H1 (cell line): Measurements from ENCODE around the gene BCAS3. TPM values are rescaled to one million over a fixed set of nuclear protein-coding genes. Genes with fewer than 3 reads are reported as not detected.

Experiments used
- CTCF ChIA-PET: fragments of 300-600 bp; sonication (Branson Sonifier 250); formaldehyde crosslinking; loops from one replicate; lab custom pipeline; 2021; ENCODE audit not compliant: partially characterized antibody; lab: Charles Lee
- POLR2A ChIA-PET: fragments of 300-600 bp; sonication (Branson Sonifier 250); formaldehyde crosslinking; loops from one replicate; lab custom pipeline; 2021; ENCODE audit warnings: inconsistent platforms; ENCODE audit not compliant: partially characterized antibody; lab: Charles Lee
- DNase-seq, 2 experiments: peaks; one replicate each; pipeline versions ENCODE4 v3.0.0 to v3.0.0-alpha.2; 2010 to 2022; ENCODE audit warnings: low spot score in 2 of 2, low read depth in 1 of 2, mixed read lengths in 1 of 2
- FAIRE-seq: peaks from 2 replicates; lab custom pipeline; 2011; peaks lifted over from hg19 to GRCh38; lab: Jason Lieb, UNC
- H2AFZ ChIP-seq: 2 replicates; pipeline ENCODE4 v1.8.1; 2012; ENCODE audit warnings: low read length, inconsistent platforms
- H2AK5ac ChIP-seq: 2 replicates; pipeline ENCODE4 v1.6.1; 2013; ENCODE audit warnings: low read depth, low read length
- H2BK120ac ChIP-seq: replicated peaks from 2 replicates; pipeline ENCODE3; 2013; ENCODE audit warnings: low read depth, low read length, inconsistent platforms
- H2BK12ac ChIP-seq: 2 replicates; pipeline ENCODE4 v1.6.1; 2013; ENCODE audit warnings: low read depth, low read length
- H2BK15ac ChIP-seq: 2 replicates; pipeline ENCODE4 v1.6.1; 2013; ENCODE audit warnings: low read length
- H2BK20ac ChIP-seq: 2 replicates; pipeline ENCODE4 v1.6.1; 2013; ENCODE audit warnings: low read length
- H2BK5ac ChIP-seq: 2 replicates; pipeline ENCODE4 v1.6.1; 2013; ENCODE audit warnings: low read depth, low read length
- H3K14ac ChIP-seq: 2 replicates; pipeline ENCODE4 v1.6.1; 2013; ENCODE audit warnings: inconsistent platforms; ENCODE audit not compliant: insufficient read length
- H3K18ac ChIP-seq: 2 replicates; pipeline ENCODE4 v1.6.1; 2013; ENCODE audit warnings: low read length; ENCODE audit errors: extremely low read depth
- H3K23ac ChIP-seq: 2 replicates; pipeline ENCODE4 v1.6.1; 2013; ENCODE audit warnings: inconsistent platforms; ENCODE audit not compliant: insufficient read length
- H3K23me2 ChIP-seq: 2 replicates; pipeline ENCODE4 v1.6.1; 2013; ENCODE audit warnings: low read depth, low read length
- H3K27ac ChIP-seq: 2 replicates; pipeline ENCODE4 v1.6.1; 2011; ENCODE audit warnings: low read depth, low read length, inconsistent platforms
- H3K27me3 ChIP-seq, 4 experiments: replicated peaks in 1 of 4; 1 replicate in 1 of 4; 2 replicates in 3 of 4; pipeline versions ENCODE4 v1.6.1 to v1.8.1; 2011 to 2013; ENCODE audit warnings: low read length in 3 of 4, mild to moderate bottlenecking in 3 of 4, inconsistent platforms in 2 of 4, mixed read lengths in 2 of 4, moderate library complexity in 1 of 4; ENCODE audit not compliant: control insufficient read depth in 3 of 4, insufficient read depth in 3 of 4; ENCODE audit errors: extremely low read depth in 1 of 4
- H3K36me3 ChIP-seq, 4 experiments: 2 replicates each; pipeline versions ENCODE4 v1.6.1 to v1.8.1; 2011 to 2013; ENCODE audit warnings: mild to moderate bottlenecking in 4 of 4, low read length in 3 of 4, moderate library complexity in 2 of 4, control low read depth in 1 of 4, inconsistent platforms in 1 of 4; ENCODE audit not compliant: insufficient read depth in 4 of 4, control insufficient read depth in 2 of 4
- H3K4ac ChIP-seq: replicated peaks from 2 replicates; pipeline ENCODE3; 2013; ENCODE audit warnings: low read length, low read depth, mixed read lengths, inconsistent platforms; ENCODE audit not compliant: insufficient read length
- H3K4me1 ChIP-seq, 4 experiments: replicated peaks in 1 of 4; 1 replicate in 1 of 4; 2 replicates in 3 of 4; pipeline versions ENCODE4 v1.6.1 to v1.8.1; 2011 to 2013; ENCODE audit warnings: low read length in 3 of 4, inconsistent platforms in 2 of 4, mixed read lengths in 1 of 4; ENCODE audit not compliant: insufficient read depth in 4 of 4, control insufficient read depth in 3 of 4
- H3K4me2 ChIP-seq, 2 experiments: 2 replicates each; pipeline versions ENCODE4 v1.6.1 to v1.8.1; 2011 to 2013; ENCODE audit warnings: low read depth in 2 of 2, low read length in 2 of 2, control low read depth in 1 of 2, inconsistent platforms in 1 of 2, mild to moderate bottlenecking in 1 of 2; ENCODE audit not compliant: insufficient read depth in 1 of 2
- H3K4me3 ChIP-seq, 4 experiments: fragments of 200-600, 300-600 bp in 1 of 4; sonication (generic), shearing (Covaris generic), sonication (Bioruptor Twin) in 1 of 4; 2 replicates each; pipeline versions ENCODE4 v1.5.1 to v1.8.1; 2011 to 2016; ENCODE audit warnings: low read length in 4 of 4, low read depth in 3 of 4, control low read depth in 2 of 4, inconsistent platforms in 2 of 4, mild to moderate bottlenecking in 2 of 4, mixed read lengths in 1 of 4, moderate library complexity in 1 of 4; ENCODE audit not compliant: insufficient read depth in 2 of 4; ENCODE audit errors: extremely low read depth in 1 of 4
- H3K56ac ChIP-seq: replicated peaks from 2 replicates; pipeline ENCODE3; 2013; ENCODE audit warnings: low read depth, mild to moderate bottlenecking, mixed read lengths, low read length, inconsistent platforms; ENCODE audit not compliant: insufficient read length
- H3K79me1 ChIP-seq: 2 replicates; pipeline ENCODE4 v1.6.1; 2013; ENCODE audit warnings: low read depth, low read length, control low read depth
- H3K79me2 ChIP-seq, 2 experiments: 2 replicates each; pipeline versions ENCODE4 v1.6.1 to v1.8.1; 2012 to 2013; ENCODE audit warnings: low read length in 2 of 2, mild to moderate bottlenecking in 2 of 2, inconsistent platforms in 1 of 2; ENCODE audit not compliant: insufficient read depth in 2 of 2, control insufficient read depth in 1 of 2
- H3K9ac ChIP-seq, 4 experiments: replicated peaks in 1 of 4; 1 replicate in 1 of 4; 2 replicates in 3 of 4; pipeline versions ENCODE4 v1.6.1 to v1.8.1; 2011 to 2013; ENCODE audit warnings: low read depth in 3 of 4, low read length in 3 of 4, control low read depth in 2 of 4, mild to moderate bottlenecking in 2 of 4, moderate library complexity in 2 of 4, inconsistent platforms in 1 of 4; ENCODE audit errors: extremely low read depth in 1 of 4
- H3K9me3 ChIP-seq, 2 experiments: 2 replicates each; pipeline versions ENCODE4 v1.6.1 to v1.8.1; 2012 to 2013; ENCODE audit warnings: mild to moderate bottlenecking in 2 of 2, moderate library complexity in 2 of 2, control low read depth in 1 of 2, inconsistent platforms in 1 of 2, low read depth in 1 of 2, low read length in 1 of 2, mixed read lengths in 1 of 2; ENCODE audit not compliant: insufficient read depth in 2 of 2
- H4K20me1 ChIP-seq, 2 experiments: replicated peaks in 1 of 2; 2 replicates each; pipeline versions ENCODE3 to v1.8.1; 2011 to 2013; ENCODE audit warnings: inconsistent platforms in 2 of 2, low read length in 2 of 2, mild to moderate bottlenecking in 1 of 2; ENCODE audit not compliant: insufficient read depth in 2 of 2, control insufficient read depth in 1 of 2
- H4K5ac ChIP-seq: 2 replicates; pipeline ENCODE4 v1.6.1; 2013; ENCODE audit warnings: low read length, low read depth, mixed read lengths, inconsistent platforms; ENCODE audit not compliant: insufficient read length
- H4K8ac ChIP-seq: 2 replicates; pipeline ENCODE4 v1.8.0; 2013; ENCODE audit warnings: mild to moderate bottlenecking, moderate library complexity, low read length, inconsistent platforms; ENCODE audit not compliant: insufficient read depth; ENCODE audit errors: extremely low read depth
- H4K91ac ChIP-seq: replicated peaks from 2 replicates; pipeline ENCODE3; 2013; ENCODE audit warnings: low read length, mixed read lengths, inconsistent platforms; ENCODE audit not compliant: insufficient read length
- BCL11A ChIP-seq, 2 experiments: IDR thresholded peaks; one replicate each; pipeline ENCODE4 v1.6.1; 2011; ENCODE audit warnings: low read depth in 2 of 2, low read length in 2 of 2, mild to moderate bottlenecking in 2 of 2
- CHD1 ChIP-seq: IDR thresholded peaks from 2 replicates; pipeline ENCODE4 v1.6.1; 2012; ENCODE audit warnings: low read depth, low read length, improper control_type of control experiment
- EP300 ChIP-seq, 2 experiments: IDR thresholded peaks; 1 replicate in 1 of 2; 2 replicates in 1 of 2; pipeline ENCODE4 v1.6.1; 2011 to 2012; ENCODE audit warnings: low read depth in 2 of 2, low read length in 2 of 2, mild to moderate bottlenecking in 2 of 2, borderline replicate concordance in 1 of 2, inconsistent platforms in 1 of 2, moderate library complexity in 1 of 2
- KDM4A ChIP-seq: IDR thresholded peaks from one replicate; pipeline ENCODE4 v1.7.1; 2012; ENCODE audit warnings: low read depth, mild to moderate bottlenecking, moderate library complexity, low read length, inconsistent platforms; ENCODE audit not compliant: severe bottlenecking
- RAD21 ChIP-seq, 2 experiments: IDR thresholded peaks in 1 of 2; conservative IDR thresholded peaks in 1 of 2; 2 replicates each; pipeline ENCODE4 v1.6.1; 2011; ENCODE audit warnings: low read depth in 2 of 2, low read length in 2 of 2, improper control_type of control experiment in 1 of 2, inconsistent platforms in 1 of 2, mild to moderate bottlenecking in 1 of 2, moderate library complexity in 1 of 2
- RXRA ChIP-seq: IDR thresholded peaks from 2 replicates; pipeline ENCODE4 v1.6.1; 2011; ENCODE audit warnings: low read depth, mild to moderate bottlenecking, low read length, moderate library complexity; ENCODE audit not compliant: insufficient read depth
- SIX5 ChIP-seq: IDR thresholded peaks from 2 replicates; pipeline ENCODE4 v1.6.1; 2011; ENCODE audit warnings: mild to moderate bottlenecking, low read depth, low read length
- TAF1 ChIP-seq: IDR thresholded peaks from 2 replicates; pipeline ENCODE4 v1.6.1; 2011; ENCODE audit warnings: mild to moderate bottlenecking, low read depth, low read length
- YY1 ChIP-seq: IDR thresholded peaks from 2 replicates; pipeline ENCODE4 v1.6.1; 2011; ENCODE audit warnings: low read depth, mild to moderate bottlenecking, low read length
- WGBS, 2 experiments: shearing (Covaris generic) in 1 of 2; methylation state at CpG; one replicate each; pipeline versions ENCODE4 v1.1.6 to v1.1.7; 2013 to 2015; ENCODE audit warnings: low lambda C conversion rate in 2 of 2, mixed read lengths in 2 of 2, inconsistent platforms in 1 of 2, low coverage in 1 of 2, missing lambda C conversion rate in 1 of 2; ENCODE audit not compliant: insufficient replicate concordance in 2 of 2, insufficient coverage in 1 of 2, insufficient read length in 1 of 2; ENCODE audit errors: extremely low coverage in 1 of 2, missing lambda C conversion rate in 1 of 2; 5-methylcytosine and 5-hydroxymethylcytosine counted together
- polyA plus RNA-seq, 7 experiments: library from polyadenylated mRNA; depleted of rRNA in 3 of 7; stranded (reverse) in 5 of 7; unstranded in 2 of 7; fragments of >200 nt in 5 of 7; fragments of 200-250 nt in 2 of 7; gene quantifications; 1 replicate in 5 of 7; 2 replicates in 1 of 7; 4 replicates in 1 of 7; pipeline versions ENCODE4 v1.2.1 to v1.2.3, GENCODE V29; 2011 to 2013; ENCODE audit warnings: missing spikeins in 2 of 7, mixed read lengths in 2 of 7
- total RNA-seq: library from RNA; stranded (reverse); fragmentation: NEBNext Ultra II Directional; extraction: Animal tissue kit (Norgen Biotek cat#: 25700); gene quantifications from 2 replicates; pipeline ENCODE4 v1.2.1, GENCODE V29; 2021

The BCAS3 gene
- total and polyA plus RNA-seq, 2 of the 8 experiments (the other 6 are each of a cell fraction or from before 2014, with no cell fraction given): 9.9 to 13.3 TPM

DNA sequence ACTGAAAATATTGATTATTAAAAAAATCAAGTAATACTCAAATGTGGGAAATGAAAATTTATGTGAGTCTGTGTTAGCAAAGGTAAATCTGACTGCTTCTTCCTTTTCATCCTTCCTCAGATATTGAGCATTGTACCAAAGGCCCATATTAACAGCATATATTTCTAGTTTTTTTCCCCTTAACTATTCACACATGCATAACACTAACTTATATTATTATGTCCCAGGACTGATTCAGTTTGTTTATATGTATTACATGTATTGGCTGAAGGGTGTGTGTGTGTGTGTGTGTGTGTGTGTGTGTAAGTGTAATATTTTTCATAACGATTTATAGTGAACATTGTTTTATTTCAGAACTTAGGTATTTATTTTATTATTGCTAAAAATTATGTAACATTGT, 74.2 kb downstream of the BCAS3 start:
- H3K9ac ChIP-seq: no peak overlapping the region
- no peak overlapping the region for H3K14ac ChIP-seq
- no peak for FAIRE-seq
- H2BK15ac ChIP-seq: no peak overlapping the region
- no peak overlapping the region for H3K18ac ChIP-seq
- H3K27me3 ChIP-seq: no peaks in the 10 kb centered on the region
- TF ChIP-seq EP300 (IDR thresholded peaks at IDR 0.05; ENCODE audit: borderline replicate concordance in 1 of 2, low read depth in 2 of 2, low read length in 2 of 2) (no peak), CHD1 (no peak), RXRA (no peak), YY1 (no peak), SIX5 (no peak), KDM4A (no peak), RAD21 (IDR thresholded peaks at IDR 0.05 in 1 of 2, conservative IDR thresholded peaks at IDR 0.05 in 1 of 2; ENCODE audit: low read depth in 2 of 2, low read length in 2 of 2) (no peak), BCL11A (IDR thresholded peaks at IDR 0.05; ENCODE audit: low read depth in 2 of 2, low read length in 2 of 2) (no peak), TAF1 (no peak)
- H3K79me2 ChIP-seq: no peaks in the 10 kb centered on the region
- WGBS, 2 experiments: 93% methylated on average over 1 of the region's 1 CpG; no CpG with 5 or more reads in 1 of the 2 experiments
- no peak overlapping the region for H3K4ac ChIP-seq
- H4K91ac ChIP-seq: no peak overlapping the region
- H3K79me1 ChIP-seq: no peaks in the 10 kb centered on the region
- H3K56ac ChIP-seq: no peak overlapping the region
- peaks cover 0 to 8% (median 4%) of the 10 kb centered on the region in 4 experiments; a peak in 3 of 7 replicates for H3K4me1 ChIP-seq
- no peak for DNase-seq
- no peak overlapping the region for H4K8ac ChIP-seq
- H4K5ac ChIP-seq: no peak overlapping the region
- H2BK20ac ChIP-seq: no peak overlapping the region
- H2BK12ac ChIP-seq: no peak overlapping the region
- H2AFZ ChIP-seq: no peak overlapping the region
- no peak overlapping the region for H3K4me3 ChIP-seq
- no peaks in the 10 kb centered on the region for H4K20me1 ChIP-seq
- H2AK5ac ChIP-seq: no peak overlapping the region
- no peak overlapping the region for H3K4me2 ChIP-seq
- CTCF ChIA-PET: no interaction called here
- POLR2A ChIA-PET: no interaction called here
- H3K27ac ChIP-seq: no peak overlapping the region
- no peak overlapping the region for H3K23ac ChIP-seq
- no peaks in the 10 kb centered on the region for H3K36me3 ChIP-seq
- peaks cover 4% of the 10 kb centered on the region in 2 experiments; a peak in 1 of 4 replicates for H3K9me3 ChIP-seq
- no peak overlapping the region for H2BK5ac ChIP-seq
- no peaks in the 10 kb centered on the region for H3K23me2 ChIP-seq
- no peak overlapping the region for H2BK120ac ChIP-seq
